HG02973 (cell line): ENCODE data around the gene TTC9C.
"Not testable (repeated sequence)": the region's sequence is repeated elsewhere in the genome, so short reads cannot be mapped to it uniquely, and the experiment has no call there.

Experiments
- ATAC-seq: cut with Tn5 transposase; IDR thresholded peaks from one replicate; pipeline ENCODE4 v1.9.1; 2021; ENCODE audit warnings: moderate library complexity; ENCODE audit not compliant: unreplicated experiment

The TTC9C gene

GRCh38 chr11:62709247-62710000 is 18.9 kb upstream of the TTC9C start:
- peak; percentile 56 for ATAC-seq

DNA sequence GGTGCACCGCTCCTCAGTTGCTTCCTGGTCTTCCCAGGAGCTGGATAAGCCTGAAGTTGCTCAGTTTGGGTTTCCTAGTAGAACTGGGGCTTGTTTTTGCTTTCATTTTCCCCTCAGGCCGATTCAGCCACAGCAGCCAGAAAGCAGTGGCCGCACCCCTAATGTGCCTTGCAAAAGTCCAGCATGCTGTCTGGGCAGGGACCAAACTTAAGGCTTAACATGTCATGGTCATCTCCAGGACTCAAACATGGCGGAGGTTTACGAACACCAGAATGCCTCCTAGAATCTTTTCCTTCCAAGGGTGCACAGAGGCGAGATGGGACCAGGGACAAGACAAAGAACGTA is 18.3 kb upstream of the TTC9C start:
- ATAC-seq: no peak

DNA sequence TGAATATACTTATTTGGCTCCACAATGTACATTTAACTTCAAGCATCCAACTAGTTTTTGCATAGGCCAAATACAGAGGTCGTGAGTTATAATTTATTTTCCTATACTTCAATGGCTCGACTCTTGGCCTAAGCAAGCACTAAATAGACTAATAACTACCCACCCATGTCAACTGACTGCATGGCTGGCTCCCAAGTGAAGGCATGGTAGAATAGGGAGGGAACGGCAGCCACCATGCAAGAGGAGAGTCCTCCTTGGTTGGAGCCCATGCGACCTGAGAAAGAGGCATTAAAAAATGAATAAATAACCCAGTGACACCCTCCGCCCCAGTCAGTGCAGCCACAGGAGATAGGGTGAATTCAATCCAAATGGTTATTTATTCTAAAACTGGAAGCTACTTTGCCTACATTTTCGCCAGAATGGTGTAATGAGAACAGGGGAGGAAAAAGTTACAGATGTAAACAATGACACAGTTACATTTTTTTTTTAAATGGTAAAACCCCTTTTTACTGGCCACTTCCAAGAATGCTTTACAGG is 15.9 kb upstream of the TTC9C start:
- ATAC-seq: no peak

GRCh38 chr11:62712861-62713260 is 15.4 kb upstream of the TTC9C start:
- no peak for ATAC-seq

GRCh38 chr11:62713343-62713742 is 14.9 kb upstream of the TTC9C start:
- ATAC-seq: no peak

DNA sequence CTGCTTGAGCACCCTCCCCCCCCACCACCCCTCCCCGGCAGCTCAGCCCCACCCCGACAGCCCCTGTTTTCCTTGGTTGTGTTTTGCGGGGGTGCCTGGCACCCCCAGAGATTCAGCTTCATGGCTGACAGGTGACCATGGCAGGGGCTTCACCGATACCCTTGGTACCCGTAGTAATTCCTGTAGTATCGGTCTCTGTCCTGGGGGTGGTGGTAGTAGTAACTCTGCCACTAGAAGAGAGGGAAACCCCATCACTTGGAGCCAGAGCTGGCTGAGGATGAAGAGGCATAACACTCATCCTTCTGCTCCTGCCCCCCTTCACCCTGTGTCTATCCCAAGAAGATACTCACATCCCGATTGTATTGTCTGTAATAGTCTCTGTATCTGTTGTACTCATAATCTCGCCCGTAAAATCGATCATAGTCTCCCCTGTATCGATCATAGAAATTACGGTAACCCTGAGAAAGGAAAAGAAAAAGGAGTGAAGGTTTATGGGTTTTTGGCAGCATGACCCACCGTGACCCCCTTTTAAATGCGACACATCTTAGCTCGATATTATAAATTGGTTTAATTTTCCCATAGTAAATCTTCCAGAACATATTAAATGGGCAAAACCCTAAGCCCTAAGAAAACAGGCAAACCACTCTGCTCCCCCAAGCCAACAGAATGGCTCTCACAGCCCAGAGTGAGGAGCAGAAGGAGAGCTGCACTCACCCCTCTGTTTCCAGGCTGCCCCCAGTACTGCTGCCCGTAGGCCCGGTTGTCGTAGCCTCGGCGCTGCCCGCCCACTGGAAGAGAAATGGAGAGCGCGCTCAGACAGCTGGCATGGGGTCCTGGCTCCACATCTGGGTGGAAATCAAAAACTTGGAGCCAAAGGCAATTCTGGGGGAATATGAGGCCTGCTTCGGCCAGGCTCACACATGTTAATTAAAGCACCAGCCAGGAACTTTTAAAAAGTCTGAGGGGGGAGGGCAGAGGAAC is 12.8 kb upstream of the TTC9C start:
- ATAC-seq: no peak

GRCh38 chr11:62716206-62716605 is 12.1 kb upstream of the TTC9C start:
- ATAC-seq: no peak

DNA sequence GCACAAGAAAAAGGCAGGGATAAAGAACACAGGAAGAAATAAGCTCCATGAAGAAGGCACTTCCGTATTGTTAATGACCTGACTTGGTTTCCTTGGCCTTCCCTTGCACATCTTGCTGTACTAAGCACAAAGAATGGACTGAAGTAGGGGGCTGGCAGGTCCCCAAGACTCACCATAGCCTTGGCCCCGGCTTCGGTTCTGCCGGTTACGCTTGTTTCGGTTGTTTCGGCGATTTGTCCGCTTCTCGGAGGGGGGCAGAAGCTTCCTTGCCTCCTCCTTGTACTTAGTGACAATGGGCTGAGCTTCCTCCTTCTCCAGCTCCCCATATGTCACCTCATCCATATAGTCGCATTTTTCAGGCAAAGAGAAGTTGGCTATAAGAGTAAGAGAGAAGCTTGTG is 11.5 kb upstream of the TTC9C start:
- ATAC-seq: no peak

GRCh38 chr11:62719302-62719978 is 8.8 kb upstream of the TTC9C start:
- no peak for ATAC-seq

DNA sequence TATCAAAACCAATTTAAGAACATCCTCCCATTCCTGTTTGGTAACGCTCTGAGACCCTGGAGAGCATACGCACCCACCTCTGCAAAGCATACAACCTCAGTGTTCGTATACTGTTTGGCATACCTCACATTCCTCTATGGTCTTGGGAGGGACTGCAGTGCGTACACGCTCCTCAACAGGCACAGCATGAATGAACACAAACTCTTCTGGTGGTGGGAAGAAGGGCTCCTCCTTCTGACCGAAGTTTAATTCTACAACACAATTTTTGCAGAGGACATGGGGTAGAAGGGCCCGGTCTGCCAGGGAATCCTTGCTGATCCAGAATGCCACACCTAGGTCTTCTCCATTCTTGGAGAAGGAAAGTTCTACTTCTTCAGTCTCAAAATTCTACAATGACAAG is 6.3 kb upstream of the TTC9C start:
- no peak for ATAC-seq

GRCh38 chr11:62724171-62724570 is 4.1 kb upstream of the TTC9C start:
- ATAC-seq: no peak

- ATAC-seq: no peak
Measured at GRCh38 chr11:62725646-62726045, 2.6 kb upstream of the TTC9C start.

DNA sequence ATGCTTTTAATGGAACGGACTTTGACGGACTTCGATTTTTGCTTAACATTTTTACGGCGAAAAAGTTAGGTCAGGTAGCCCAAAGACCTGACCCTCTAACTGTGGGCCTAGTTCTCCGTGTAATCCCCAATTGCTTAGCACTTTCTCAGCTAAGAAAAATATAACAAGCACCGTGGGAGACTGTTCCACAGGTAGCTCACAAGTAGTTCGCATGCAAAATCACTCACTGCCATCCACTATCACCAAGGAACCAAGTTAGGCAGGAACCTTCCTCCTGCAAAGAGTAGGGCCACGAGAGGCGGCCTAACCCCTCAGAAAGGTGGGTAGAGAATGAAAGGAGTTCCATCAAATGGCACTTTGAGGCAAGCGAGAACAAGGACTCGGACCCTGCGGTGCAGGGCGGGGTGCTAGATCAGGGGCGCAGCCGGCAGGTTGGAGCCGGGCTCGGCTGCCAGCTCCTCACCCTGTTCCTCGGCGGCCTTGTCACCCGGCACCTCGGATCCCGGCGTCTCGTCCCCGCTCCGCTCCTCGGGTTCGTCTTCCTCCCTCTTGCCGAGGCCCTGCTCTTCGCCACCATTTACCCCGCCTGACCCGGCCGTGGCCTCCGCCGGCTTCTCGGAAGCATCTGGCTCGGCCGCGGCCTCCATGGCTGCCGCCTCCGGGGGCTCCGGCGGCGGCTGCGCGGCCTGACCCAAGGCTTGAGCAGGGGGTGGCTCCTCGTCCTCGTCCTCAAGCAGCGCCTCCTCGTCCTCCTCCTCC is 2.0 kb upstream of the TTC9C start:
- ATAC-seq: peak; percentile 8

- ATAC-seq: no peak
Measured at GRCh38 chr11:62726915-62727164, 1.4 kb upstream of the TTC9C start.

DNA sequence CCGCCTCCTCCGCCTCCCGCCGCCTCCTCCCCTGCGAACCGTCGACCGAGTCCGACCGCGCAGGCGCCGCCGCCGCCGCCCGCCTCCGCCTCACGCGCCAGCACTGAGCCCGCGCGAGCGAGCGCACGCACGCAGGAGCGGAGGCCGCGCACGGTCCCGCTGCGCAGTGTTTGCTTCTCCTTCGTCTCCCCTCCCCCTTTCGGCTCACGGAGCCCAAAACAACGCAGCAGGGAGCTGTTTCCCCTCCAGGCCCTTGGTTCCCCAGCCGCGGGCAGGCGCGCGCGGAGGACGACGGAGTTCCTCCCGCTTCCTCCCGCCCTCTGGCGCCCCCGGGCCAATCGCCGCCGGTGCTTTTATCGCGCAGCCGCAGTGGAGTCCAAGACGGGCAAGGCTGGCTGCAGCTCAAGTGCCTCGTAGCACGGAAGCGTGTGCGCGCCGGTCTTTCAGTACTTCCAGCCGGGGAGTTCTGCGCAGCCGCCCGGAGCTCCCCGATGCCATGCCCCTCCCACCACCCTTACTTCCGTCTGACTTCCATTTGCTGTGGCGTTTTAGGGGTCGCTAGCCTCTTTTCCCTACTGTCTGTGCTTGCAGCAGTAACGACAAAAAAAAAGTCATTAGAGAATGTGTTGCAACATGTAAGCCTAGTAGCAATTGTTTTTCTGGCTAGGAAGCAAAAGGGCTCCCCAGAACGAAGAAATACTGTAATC is 968 bp upstream of the TTC9C start, which contains the start of gene HNRNPUL2:
HNRNPUL2 (minus strand) TSS at position 293 of the 707 bp plus-strand sequence. CDS start 301 bp downstream, outside the sequence.
- peak; percentile 58 for ATAC-seq

GRCh38 chr11:62727872-62728170 is 465 bp upstream of the TTC9C start:
- ATAC-seq: peak; percentile 43

- not testable (repeated sequence) for ATAC-seq
Measured at GRCh38 chr11:62730076-62730475, 1.8 kb downstream of the TTC9C start.

DNA sequence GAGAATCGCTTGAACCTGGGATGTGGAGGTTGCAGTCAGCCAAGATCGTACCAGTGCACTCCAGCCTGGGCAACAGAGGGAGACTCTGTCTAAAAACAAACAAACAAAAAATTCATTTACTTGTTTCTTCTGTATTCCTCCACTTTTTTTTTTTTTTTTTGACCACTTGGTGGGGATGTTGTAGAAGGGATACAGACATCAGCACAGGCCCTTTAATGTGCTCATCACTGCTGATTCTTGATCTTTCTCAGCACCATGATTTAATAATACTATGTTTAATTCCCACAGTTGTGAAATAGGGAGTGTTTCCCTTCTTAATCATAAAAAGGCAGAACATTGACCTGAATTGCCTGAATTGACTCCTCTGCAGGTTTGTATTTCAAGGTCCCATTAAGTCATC is 4.5 kb downstream of the TTC9C start:
- no peak for ATAC-seq

GRCh38 chr11:62737196-62737595 is 8.9 kb downstream of the TTC9C start:
- ATAC-seq: no peak

GRCh38 chr11:62747475-62748160 is 19.3 kb downstream of the TTC9C start:
- ATAC-seq: no peak
